Measurements from ENCODE around the gene DENND1A.

- TF ChIP-seq POLR2A (IDR thresholded peaks at IDR 0.05), result no peak
- TF ChIP-seq CTCF (IDR thresholded peaks at IDR 0.05), result no peak
Measured at GRCh38 chr9:123424552-123425225, 505.2 kb downstream of the DENND1A start.

Measured in adrenal gland (tissue), 5 donors.